IPS-18c (cell line): ENCODE measurements around the gene DAB2.

Experiments
- H3K4me3 ChIP-seq: 2 replicates; pipeline ENCODE4 v1.7.0; 2013; ENCODE audit warnings: low read depth, mild to moderate bottlenecking, low read length, moderate library complexity; ENCODE audit not compliant: insufficient read depth
- H3K9me3 ChIP-seq: one replicate; pipeline ENCODE4 v1.6.1; 2013; ENCODE audit warnings: mild to moderate bottlenecking, low read length, moderate library complexity; ENCODE audit not compliant: control insufficient read depth, insufficient read depth

The DAB2 gene

GRCh38 chr5:39430461-39430860 lies 5.7 kb upstream of the DAB2 start:
- Histone ChIP-seq H3K4me3 (no peak overlapping the region), H3K9me3 (no peaks in the 10 kb centered on the region)

DNA sequence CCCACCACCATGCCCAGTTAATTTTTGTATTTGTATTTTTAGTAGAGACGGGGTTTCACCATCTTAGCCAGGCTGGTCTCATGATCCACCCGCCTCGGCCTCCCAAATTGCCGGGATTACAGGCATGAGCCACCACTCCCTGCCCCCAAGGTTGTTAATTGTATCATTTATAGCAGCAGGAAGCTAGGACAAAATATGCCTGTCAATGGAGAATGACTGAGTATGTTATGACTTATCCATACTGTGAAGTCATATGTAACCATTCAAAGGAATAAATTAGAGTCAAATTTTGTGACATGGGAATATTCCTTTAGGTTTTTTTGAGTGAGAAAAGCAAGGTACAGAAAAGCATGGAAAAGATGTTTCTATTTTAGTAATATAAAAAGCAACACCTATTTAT lies 3.9 kb upstream of the DAB2 start:
- no peaks in the 10 kb centered on the region for H3K9me3 ChIP-seq

GRCh38 chr5:39427633-39428032 lies 2.9 kb upstream of the DAB2 start:
- H3K4me3 ChIP-seq = no peak overlapping the region
- H3K9me3 ChIP-seq = no peaks in the 10 kb centered on the region

More for the DNA sequence above, 3.9 kb upstream of the DAB2 start:
- H3K4me3 ChIP-seq = no peak overlapping the region

GRCh38 chr5:39427229-39427628 lies 2.4 kb upstream of the DAB2 start:
- H3K4me3 ChIP-seq = no peak overlapping the region
- H3K9me3 ChIP-seq = no peaks in the 10 kb centered on the region

- H3K4me3 ChIP-seq = no peak overlapping the region
- H3K9me3 ChIP-seq = no peaks in the 10 kb centered on the region
Measured at GRCh38 chr5:39426746-39427105, 1.9 kb upstream of the DAB2 start.

DNA sequence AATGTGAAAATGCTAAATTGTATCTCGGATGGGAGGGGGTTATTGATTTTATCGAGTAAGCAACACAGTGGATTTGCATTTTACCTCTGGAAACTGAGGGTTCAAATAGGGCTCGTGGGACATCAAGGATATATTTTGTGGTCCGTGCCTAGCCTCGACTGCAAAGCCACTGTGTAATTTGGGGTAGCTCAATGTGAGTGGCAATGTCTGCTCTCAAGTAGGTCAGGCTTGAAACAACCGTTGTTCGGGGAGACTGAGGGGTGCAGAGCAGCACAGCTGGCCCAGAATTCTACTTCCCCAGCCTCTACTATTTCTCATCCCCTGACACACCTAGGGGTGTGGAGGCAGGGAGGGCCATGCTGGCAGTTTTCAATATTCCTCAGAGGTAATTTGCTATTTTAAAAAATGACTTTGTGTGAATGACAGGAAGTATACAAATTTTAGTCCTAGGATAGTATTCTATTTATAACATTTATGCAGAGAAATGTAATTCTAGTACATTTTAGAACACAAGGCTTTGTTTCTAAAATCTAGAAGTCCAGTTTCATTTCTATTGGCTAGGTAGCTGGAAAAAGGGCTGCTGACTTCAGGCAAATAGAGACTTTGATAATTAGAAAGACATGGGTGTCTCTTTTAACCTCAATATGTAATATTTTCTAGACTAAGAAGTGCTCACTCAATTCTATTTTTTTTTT lies 1.4 kb upstream of the DAB2 start:
- H3K4me3 ChIP-seq = no peak overlapping the region

DNA sequence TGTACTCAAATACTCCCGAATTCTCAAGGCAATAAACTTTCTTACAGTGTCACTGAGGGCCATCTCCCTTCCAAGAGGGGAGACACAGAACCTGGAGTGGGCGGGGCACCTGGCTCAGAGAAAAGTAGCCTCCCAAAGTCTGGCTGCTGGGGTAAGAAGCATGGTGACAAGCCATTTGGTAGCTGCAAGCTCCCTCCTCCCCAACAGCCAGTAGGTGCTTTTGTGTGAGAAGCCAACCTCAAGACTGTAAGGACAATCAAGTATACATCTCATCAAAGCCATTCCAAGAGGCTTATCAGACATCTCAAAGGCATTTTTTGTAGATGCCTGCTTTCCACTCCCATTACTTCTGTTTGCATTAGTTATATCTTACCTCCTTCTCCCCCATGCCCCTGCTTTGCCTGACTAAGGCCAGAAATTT lies 1.4 kb downstream of the DAB2 start:
- H3K9me3 ChIP-seq = no peaks in the 10 kb centered on the region
- no peak overlapping the region for H3K4me3 ChIP-seq

More for the DNA sequence above, 1.4 kb upstream of the DAB2 start:
- H3K9me3 ChIP-seq = no peaks in the 10 kb centered on the region

- Histone ChIP-seq H3K9me3 (no peaks in the 10 kb centered on the region), H3K4me3 (no peak overlapping the region)
Measured at GRCh38 chr5:39422728-39423285, 2.0 kb downstream of the DAB2 start.

DNA sequence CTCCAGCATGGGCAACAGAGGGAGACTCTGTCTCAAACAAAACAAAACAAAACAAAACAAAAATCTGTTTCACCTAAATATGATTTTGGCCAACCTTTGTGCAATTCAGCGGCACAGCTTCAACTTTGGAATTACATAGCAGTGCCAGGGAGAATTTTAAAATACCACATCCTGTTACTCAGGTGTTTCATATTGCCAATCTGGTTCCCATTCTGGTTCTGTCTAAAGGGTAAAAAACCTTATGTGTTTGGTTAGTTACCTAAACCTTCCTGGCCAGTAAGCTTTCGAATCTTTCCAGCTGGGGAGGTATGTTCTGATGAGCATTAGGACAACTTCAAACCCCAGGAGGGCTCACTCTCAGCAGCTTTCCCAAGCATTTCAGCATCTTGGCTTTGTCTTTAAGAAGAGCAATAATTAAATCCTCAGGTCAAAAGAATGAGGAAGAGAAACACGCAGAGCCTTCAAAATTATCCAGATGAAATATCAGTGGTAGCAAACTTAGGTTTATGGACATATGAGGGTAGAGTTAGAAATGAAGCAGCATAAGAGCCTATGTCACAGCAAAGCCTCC lies 2.7 kb downstream of the DAB2 start:
- no peak overlapping the region for H3K4me3 ChIP-seq

GRCh38 chr5:39420482-39421145 lies 4.2 kb downstream of the DAB2 start:
- Histone ChIP-seq H3K9me3 (no peaks in the 10 kb centered on the region), H3K4me3 (no peak overlapping the region)

More for the DNA sequence above, 2.7 kb downstream of the DAB2 start:
- no peaks in the 10 kb centered on the region for H3K9me3 ChIP-seq

DNA sequence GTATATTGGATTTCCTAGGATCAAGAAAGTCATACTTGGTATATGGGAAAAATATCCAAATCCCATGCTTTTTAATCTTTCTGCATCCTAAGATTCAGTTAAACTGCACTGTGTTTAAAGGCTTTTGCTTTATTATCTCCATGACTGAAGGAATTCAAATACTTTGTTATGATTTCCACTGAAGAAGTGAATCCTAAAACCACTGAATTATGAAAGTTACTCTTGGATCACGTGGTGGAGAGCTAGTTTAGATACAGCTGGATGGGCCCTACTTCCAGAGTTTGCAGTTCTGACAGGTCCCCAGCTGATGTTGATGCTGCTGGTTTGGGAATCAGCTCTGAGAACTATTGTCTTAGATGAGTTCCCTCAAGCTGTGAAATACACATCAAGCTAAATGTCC lies 5.0 kb downstream of the DAB2 start:
- no peaks in the 10 kb centered on the region for H3K9me3 ChIP-seq
- no peak overlapping the region for H3K4me3 ChIP-seq

DNA sequence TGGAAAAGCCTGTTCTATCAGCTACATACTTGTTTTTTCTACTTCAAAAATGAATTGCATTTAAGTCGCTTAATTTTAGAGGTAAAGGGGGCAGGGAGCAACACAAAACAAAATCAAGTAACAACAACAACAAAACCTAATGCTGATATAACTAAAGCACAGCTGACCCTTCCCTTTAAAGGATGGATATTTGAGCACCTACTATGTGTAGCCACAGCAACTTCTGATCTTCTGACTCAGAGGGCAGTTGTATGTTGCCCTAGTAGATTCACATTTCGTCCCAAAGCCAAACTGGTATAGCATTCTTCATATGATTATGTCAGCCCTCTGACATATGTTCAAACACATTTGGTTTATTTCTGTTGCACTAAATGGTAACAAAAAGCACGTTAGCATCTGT lies 6.8 kb downstream of the DAB2 start:
- Histone ChIP-seq H3K9me3 (no peaks in the 10 kb centered on the region), H3K4me3 (no peak overlapping the region)

DNA sequence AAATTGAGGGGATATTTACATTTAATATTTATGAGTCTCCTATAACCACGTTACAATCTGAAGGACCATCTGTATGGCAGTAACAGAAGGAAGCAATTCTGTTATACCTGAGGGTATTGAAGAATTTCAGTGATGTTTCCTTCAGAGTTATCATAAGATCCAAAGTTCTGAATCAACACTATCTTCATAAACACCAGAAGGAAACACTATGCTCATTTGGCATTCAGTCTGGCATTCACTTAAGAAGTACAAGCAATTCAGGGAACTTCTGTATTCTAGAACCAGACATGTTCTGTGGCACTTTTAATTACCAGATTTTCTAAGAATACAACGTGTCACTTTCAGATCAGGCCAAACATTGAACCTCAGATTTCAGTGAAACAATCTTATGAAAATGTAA lies 9.6 kb downstream of the DAB2 start:
- Histone ChIP-seq H3K4me3 (no peak overlapping the region), H3K9me3 (no peaks in the 10 kb centered on the region)

- no peak overlapping the region for H3K4me3 ChIP-seq
- H3K9me3 ChIP-seq = no peaks in the 10 kb centered on the region
Measured at GRCh38 chr5:39414426-39414825, 10.4 kb downstream of the DAB2 start.

DNA sequence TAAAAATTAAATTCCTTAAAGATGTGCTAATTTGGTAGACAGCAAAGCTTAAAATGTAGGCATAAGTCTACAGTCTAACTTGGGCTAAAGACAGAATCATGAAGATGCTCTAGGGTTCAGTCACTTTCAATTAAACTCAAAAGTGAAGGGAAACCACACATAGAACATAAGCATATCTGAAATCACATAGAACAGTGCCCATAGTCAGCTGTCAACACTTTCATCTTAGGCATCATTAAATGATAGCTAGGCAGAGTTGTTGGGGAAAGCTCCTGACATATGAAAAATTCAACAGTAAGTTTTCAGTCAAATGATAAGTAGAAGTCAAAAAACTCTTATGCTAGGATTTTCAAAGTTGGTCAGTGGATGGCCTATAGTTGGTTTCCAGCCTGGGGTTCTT lies 11.0 kb downstream of the DAB2 start:
- Histone ChIP-seq H3K4me3 (no peak overlapping the region), H3K9me3 (no peaks in the 10 kb centered on the region)

GRCh38 chr5:39412721-39413394 lies 11.9 kb downstream of the DAB2 start:
- Histone ChIP-seq H3K9me3 (no peaks in the 10 kb centered on the region), H3K4me3 (no peak overlapping the region)

DNA sequence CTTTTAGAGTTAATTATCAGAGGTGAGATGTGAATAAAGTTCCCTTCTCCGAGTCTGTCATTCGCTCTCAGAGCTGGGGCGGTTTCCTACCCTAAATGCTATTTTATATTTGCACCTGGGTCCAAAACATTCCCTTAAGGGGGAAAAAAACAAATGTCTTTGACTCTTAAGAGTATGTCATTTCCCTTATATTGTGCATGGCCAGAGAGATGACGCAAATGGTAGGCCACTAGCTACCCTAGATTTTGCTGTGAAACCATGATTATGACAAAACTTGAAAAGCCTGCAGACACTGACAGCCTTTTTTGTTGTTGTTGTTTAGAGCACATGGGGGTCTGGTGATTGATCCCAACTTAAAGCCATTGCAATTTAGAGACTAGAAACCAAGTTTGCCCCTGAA lies 12.8 kb downstream of the DAB2 start:
- H3K9me3 ChIP-seq = no peaks in the 10 kb centered on the region
- H3K4me3 ChIP-seq = no peak overlapping the region

DNA sequence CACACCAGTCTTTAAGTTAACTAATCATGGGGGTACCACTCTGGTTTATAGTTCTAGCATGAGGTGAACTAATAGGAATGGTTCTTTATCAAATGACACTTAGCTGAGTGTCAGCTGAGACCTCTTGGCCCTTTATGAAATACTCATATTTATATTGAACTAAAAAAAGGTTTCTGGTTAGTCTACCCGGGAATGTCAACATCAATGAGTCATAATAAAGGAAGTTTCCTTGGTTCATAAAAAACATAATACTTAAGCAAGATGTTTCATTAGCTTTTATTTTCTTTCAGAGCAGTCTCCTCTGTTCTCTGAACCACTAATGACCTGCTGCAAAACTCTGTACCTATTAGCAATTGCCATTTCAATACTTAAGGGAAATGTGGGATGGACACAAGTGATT lies 13.7 kb downstream of the DAB2 start:
- no peaks in the 10 kb centered on the region for H3K9me3 ChIP-seq
- H3K4me3 ChIP-seq = no peak overlapping the region
